Epidermal melanocyte (primary cell): Measurements from ENCODE around the gene FERMT2.
"Not testable (repeated sequence)": the region's sequence is repeated elsewhere in the genome, so short reads cannot be mapped to it uniquely, and the experiment has no call there.

Experiments used
- DNase-seq: peaks from one replicate; pipeline ENCODE4 v3.0.0; 2011; ENCODE audit warnings: low spot score; ENCODE audit not compliant: insufficient read length

The FERMT2 gene

DNA sequence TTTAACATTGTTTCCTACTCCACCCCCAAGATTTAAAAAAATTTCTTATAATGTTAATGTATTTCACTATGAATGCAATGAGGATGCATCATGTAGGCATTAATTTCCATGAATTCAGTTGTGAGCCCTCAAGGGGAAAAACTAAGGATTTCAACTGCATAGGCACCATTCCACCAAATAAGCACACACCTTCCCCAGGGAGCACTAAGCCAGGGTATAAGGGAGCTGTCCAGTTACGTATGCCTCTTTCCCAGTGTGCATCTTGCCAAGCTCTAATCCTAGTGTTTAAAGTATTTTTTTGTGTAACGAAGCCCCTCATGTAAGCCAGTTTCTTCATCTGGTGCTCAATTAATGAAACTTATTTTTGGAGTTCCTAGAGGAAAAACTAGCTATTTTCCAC lies 6.6 kb downstream of the FERMT2 start:
- DNase-seq, result no peak

DNA sequence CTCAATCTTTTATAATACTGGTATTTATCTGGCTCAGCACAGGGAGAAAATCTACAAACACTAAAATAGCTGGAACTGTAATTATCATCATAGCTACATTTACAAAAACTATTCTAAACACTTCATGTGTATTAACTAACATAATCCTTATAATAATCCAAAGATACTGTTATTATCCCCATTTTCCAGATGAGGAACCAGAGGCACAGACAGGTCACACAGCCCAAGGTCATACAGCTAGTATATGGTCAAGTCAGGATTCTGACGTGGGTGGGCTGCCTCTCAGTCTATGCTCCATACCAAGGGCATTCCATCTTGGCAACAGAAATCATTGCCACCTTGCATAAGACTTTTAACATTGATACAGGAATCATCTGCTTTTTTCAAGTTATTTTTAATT lies 11.4 kb downstream of the FERMT2 start:
- no peak for DNase-seq

DNA sequence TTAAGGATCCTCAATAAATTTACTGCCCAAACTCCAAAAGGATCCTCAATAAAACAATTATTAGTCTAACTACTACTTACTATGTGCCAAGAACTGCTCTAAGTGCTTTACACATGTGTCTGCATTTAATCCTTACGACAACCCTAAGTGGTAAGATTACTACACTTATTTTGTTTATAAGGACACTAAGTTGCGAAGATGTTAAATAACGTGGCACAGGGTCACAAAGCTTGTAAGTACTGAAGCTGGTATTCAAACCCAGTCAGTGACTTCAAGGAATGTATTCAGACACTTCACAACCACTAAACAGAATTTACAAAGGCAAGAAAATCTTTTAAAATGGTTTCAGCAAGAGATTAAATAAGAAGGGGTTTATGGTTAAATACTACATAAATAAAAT lies 13.0 kb downstream of the FERMT2 start:
- DNase-seq, result no peak

DNA sequence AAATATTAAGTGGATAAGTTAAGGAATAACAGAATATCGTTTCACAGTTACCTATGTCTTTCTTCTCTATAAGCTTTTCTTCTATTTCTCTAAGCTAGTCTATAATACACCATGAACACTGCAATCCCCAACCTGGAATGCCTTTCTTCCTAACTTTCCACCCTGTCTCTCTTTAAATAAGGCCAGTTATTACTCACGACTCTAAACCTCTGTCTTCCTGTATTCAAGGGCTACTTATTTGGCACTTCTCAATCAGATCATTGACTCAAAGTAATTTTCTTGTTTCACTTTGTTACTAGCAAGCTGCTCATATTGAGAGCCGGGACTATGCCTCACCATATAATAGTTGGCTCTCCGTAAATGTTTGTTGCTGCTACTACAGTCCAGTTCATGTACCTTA lies 13.5 kb downstream of the FERMT2 start:
- no peak for DNase-seq

DNA sequence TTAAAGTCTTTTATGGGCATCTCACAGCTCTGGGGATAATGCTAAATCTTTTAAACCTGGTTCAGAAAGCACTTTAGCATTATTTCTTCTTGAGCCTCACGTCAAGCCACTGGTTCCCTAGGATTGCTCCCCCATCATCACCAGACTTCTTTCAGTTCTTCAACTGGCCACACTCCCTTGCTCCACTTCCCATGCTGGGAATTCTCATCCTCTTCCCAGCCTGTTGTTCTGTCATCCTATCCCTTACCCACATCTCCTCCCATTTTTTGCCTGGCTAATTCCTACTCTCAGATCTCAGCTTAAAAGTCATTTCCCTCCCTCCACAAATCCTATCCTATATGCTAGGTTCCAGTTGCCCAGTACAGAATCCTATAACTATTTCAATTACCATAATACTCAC lies 14.4 kb downstream of the FERMT2 start:
- no peak for DNase-seq

DNA sequence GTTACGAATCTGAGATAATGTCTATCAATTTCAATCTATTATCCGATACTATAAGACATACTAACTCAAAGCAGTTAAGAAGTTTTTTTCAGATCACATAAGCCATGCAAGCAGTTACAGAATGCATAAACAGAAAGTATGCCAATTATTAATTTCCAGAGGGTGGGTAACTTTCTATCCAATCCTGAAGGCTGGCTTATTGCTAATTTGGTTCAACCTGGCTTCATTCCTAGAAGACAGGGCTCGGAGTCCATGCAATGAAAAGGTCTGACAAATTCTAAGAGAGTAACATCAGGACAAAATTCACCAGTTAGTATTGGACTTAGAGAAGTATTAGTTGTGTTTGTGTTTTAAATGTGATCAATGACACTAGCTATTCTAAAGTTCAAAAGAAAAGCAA lies 15.0 kb downstream of the FERMT2 start:
- DNase-seq, result no peak

DNA sequence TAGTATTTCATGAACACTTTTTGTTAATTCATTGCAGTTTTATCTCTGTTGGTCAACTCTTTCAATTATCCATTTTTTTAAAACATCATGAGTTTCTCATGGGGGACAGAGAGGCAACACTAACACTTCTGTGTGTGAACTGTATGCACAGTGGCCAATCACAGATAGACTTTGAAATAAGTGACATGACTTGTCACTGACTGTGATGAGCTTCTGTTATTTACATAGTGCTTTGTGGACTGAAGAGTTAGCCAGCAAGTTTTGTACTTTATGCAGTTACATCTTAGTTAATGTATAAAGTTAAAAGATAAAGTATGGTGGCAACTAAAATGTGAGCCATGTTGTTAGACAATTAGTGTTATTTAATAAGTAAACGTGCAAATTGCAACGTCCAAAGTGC lies 16.1 kb downstream of the FERMT2 start:
- DNase-seq, result no peak

DNA sequence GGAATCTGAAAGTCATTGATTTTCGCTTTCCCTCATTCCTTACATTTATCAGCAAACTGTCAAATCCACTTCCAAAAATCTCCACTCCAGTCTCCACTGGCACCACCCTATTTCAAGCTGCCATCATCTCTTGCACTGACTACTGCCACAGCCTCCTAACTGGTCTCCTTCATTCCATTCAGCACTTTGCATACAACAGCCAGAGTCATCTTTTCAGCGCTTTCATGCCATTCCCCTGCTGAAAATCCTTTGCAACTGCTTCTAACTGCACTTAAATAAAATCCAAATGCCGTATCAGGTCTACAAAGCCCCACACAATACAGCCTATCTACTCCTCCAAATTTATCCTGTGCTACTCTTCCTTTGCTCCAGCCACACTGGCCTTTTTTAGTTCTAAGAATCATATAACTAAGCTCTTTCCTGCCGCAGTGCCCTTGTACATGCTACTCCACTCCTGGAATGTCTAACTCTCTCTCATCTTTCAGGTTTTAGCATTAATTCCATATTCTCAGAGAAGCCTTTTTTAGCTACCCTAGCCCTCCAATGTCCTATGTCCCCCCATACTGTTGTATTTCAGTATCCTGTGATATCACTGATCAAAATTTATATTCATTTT lies 21.6 kb downstream of the FERMT2 start:
- DNase-seq, result no peak

DNA sequence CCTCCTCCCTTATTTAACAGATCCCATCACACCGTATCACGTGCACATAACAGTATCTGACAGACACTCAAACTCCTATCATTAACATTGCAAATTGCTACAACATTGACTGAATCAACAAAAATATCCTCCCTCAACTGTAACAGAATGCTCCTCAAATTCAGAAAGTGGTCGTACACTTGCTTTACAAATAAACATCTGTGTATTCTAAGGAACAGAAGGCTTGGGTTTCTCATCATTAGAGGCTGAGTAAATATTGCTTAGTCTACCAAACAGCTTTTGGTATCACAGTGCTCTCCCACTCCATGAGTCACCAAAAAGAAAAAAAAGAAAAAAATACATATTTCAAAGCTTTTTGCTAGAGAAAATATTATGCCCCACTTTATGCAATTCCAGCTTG lies 23.9 kb downstream of the FERMT2 start:
- DNase-seq, result no peak

DNA sequence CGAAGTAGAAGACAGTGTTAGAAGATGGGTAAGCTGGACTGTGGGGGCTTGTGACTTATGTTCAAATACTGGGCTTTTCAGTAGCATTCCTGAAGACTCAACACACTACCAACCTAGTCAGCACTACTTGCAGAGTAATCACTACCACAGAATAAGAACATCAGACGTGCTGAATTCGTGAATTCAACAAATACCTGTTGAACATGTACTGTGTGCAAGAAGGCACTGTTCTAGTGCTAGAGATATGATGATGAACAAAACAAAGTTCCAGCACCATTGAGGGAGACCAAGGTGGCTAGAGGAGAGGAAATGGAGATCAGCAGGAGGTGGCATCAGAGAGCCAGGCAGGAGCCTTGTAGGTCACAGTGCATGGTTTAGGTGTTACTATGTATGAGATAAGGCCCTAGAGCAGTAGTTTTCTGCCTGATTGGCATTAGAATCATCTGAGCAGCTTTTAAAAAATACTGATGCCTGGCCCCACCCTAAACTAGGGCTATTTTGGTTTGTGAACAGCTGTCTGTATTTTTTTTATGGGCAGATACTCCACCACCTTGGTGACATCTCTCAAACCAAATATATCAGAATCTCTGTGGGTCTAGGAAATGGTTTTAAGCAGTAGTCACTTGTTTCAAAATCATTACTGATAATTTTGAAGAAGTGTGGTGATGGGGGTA lies 26.8 kb downstream of the FERMT2 start:
- DNase-seq, result no peak

DNA sequence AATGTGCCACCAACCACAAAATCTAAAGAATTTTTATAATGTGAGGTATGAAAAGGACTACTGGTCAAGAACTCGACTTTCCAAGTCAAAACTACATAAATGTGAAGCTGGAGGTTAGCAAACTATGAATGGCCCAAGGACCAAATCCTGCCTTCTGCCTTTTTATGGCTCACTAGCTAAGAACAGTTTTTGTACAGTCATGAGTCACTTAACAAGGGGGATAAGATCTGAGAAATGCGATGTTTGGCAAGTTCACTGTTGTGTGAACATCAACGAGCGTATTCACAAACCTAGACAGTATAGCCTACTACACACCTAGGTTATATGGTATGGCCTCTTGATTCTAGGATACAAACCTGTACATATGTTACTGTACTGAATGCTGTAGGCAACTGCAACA lies 28.2 kb downstream of the FERMT2 start:
- DNase-seq, result no peak

DNA sequence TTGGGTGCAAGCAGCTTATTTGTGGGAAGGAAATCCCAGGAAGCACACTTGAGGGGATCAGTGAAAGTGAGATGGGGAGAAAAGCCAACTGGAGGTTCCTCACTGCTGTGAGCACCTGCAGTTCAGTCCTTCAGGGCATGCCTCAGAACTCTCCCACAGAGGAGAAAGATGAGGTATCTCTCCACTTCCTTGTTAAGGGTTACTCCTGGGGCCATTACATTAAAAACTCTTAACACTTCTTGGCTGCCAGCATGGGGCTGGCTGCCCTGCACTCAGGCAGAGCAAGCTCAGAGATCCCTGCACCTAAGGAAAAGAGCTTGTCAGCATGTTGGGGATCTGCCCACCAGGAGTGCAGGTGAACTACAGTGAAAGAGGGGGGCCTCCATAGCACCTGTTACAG lies 28.8 kb downstream of the FERMT2 start:
- no peak for DNase-seq

DNA sequence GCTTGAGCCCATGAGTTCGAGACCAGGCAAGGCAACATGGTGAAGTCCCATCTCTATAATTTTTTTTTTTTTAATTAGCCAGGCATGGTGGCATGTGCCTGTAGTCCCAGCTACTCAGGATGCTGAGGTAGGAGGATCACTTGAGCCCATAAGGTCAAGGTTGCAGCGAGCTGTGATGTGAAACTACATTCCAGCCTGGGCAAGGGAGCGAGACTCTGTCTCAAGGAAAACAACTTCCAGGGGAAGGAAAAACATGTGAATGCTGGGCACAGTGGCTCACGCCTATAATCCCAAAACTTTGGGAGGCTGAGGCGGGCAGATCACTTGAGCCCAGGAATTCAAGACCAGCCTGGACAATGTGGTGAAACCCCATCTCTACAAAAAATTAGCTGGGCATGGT lies 30.4 kb downstream of the FERMT2 start:
- DNase-seq, result not testable (repeated sequence)

DNA sequence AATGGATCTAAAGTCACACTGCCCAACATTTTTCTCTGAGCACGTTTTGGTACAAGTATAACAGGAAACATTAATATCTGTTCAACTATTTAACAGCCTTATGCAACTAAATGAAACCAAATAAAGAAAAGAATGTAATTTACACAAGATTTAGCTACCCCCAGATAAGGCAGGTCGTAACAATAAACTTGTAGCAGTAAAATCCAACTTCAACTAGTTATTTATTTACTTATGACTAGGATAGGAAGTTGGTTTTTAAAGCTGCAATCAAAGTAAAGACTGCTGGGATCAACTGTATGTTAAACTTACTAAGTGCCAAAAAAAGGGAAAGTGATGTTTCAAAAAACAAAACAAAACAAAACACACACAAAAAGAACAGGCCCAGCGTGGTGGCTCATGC lies 30.9 kb downstream of the FERMT2 start:
- DNase-seq, result no peak

DNA sequence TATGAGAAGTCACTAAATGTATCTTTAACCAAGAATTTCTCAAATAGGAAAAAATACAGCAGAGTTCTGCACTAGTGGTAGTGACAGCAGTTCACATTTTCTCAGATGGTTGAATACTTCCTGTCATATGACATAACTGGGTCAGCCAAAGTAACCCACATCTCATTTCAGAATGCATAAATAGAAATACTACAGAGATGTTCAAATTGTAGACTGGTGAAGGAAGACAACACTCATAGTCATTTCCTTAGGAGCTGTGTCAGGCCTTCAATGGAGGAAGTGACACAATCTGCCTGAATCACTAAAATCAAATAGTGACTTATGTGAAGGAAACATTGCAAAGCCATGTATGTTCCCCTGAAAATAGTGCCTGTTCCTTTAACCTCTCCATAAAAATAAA lies 32.4 kb downstream of the FERMT2 start:
- DNase-seq, result no peak

DNA sequence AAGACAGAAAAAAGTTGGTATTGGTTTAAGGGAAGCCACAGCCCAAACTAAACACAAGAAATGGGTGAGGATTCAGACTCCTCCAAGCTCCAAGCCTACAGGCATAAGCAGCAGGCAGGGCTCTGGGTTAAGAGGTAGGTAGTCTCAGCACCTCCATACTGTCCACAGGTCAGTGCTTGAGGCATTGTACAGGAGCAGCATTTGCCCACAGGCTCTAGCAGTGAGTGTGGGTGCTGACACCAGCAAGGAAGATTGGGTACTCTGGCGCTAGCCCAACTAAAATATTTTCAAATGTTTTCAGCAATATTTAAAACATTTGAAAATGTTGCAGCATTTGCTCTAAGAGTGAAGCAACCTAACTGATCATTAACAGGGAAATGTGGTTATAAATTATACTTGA lies 33.1 kb downstream of the FERMT2 start:
- DNase-seq, result no peak

DNA sequence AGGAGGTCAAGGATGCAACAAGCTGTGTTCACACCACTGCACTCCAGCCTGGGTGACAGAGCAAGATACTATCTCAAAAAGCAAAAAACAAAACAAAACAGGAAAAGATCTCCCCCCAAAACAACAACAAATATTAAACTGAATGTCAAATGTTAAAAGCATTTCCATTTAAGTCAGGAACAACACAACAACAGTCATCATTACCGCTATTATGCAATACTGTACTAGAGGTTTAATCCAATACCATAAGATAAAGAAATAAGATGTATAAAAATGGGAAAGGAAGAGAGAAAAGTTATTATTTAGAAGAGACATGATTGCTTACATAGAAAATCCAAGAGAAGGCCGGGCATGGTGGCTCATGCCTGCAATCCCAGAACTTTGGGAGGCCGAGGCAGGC lies 36.6 kb downstream of the FERMT2 start:
- no peak for DNase-seq

DNA sequence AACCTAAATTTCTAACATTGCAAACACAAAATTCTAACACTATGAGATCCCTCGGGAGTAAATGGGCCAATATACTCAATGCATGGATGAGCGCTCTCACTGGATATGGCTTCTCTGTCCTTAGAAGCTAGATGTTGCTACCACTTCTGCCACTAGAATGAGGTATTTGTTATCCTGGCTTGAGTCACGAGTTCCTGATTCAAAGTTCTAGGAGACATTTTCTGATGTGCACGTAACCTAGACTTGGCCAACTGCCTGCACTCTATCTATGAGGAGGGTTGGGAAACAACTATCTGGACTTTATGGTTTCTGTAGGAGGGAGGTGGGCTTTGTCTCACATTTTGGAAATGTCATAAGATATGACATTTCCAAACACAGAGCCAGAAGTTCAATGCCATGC lies 37.6 kb downstream of the FERMT2 start:
- no peak for DNase-seq

DNA sequence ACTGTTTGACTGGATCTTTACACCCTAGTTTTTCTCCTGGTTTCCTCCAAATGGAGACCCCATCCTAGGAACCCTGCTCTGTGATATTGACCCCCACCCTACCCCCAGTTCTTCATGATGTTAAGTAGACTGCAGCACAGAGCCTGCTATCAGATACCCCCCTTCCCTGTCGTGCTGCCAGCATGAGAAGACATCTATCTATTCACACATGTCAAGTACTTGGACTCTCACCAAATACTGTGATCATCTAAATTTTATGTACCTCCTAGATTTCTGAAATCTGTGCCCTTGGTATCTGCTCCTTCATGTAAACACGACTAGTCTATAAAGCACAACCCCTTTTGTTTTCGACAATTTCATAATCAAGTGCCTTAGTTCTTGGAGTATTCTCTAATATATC lies 38.9 kb downstream of the FERMT2 start:
- no peak for DNase-seq

DNA sequence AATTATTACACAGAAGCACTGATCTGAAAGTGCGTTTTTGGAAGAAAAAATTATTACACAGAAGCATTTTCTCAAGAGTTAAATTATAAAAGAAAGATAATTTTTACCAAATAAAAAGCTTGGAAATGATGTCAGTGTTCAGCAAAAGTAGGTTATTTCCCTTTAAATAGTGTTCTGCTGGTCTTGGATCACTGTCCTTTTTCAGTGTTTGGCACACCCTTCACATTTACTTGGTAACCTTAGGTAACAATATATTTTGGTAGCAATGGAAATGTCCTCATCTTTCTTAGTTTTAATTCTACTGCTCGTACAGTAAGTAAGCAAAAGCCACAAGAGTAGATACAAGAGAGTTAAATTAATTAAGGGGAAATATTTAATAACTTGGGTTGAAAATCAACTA lies 40.3 kb downstream of the FERMT2 start:
- no peak for DNase-seq

DNA sequence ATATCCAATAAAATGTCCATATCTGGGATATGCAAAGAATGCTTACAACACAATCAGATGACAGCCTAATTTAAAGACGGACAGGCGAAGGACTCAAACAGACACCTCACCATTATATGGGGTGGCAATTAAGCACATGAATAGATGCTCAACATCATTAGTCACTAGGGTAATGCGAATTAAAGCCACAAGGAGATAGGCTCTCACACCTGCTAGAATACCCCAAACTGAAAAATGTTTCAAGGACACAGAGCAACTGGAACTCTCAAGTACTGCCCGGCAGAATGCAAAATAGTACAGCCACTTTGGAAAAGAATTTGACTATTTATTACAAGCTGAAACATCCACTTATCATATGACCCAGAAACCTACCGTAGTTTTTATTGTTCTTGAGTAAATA lies 42.9 kb downstream of the FERMT2 start:
- DNase-seq, result no peak

DNA sequence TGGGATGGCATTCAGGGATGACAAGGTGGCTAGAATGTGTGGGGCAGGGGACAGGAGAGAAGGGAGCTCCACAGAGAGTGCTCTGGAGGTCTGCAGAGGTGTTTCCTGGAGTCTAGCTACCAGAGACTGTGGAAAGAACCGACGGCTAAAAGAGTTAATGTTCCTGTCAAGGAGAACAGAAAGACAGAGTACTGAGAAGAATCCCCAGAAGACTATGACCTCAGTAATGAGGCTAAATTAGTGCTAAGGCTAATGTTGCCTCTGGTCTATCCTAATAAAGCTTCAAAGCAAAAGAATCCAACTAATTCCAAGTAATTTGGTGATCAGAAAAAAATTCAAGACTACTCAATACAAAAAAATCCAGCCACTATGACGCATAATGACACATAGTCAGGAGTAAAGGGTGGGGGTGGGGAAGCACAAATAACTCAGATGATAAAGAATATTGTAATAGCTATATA lies 44.7 kb downstream of the FERMT2 start:
- no peak for DNase-seq

DNA sequence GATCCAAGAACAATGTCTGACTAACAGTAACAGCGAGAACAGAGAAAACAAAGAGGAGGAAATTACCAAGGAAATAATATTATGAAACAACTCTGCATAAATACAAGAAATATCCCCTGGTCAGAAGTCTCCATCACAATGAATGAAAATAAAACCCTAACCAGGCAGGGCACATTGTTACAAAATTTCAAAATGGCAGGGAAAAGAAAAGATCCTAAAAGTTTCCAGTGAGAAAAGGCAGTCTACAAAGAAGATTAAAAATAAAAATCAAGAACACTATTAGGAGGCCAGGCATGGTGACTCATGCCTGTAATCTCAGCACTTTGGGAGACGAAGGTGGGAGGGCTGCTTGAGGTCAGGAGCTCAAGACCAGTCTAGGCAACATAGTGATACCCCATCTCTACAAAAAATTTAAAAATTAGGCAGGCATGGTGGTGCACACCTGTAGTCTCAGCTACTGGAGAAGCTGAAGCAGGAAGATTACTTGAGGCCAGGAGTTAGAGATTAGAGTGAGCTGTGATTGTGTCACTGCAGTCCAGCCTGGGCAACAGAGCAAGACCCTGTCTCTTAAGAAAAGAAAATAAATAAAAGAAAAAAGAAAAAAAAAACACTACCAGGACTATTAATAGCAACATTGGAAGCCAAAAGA lies 47.8 kb downstream of the FERMT2 start:
- no peak for DNase-seq
